GM19463 (cell line): Measurements from ENCODE around the gene TAOK2.

Experiments used
- ATAC-seq: cut with Tn5 transposase; IDR thresholded peaks from one replicate; pipeline ENCODE4 v1.9.1; 2021; ENCODE audit warnings: mild to moderate bottlenecking, moderate library complexity; ENCODE audit not compliant: unreplicated experiment

Gene TAOK2

GRCh38 chr16:29986931-29987330 lies 13.3 kb downstream of the TAOK2 start:
- no peak for ATAC-seq

- ATAC-seq = no peak
These were observed 13.9 kb downstream of the TAOK2 start for GRCh38 chr16:29987371-29988085.

- no peak for ATAC-seq
These were observed 14.8 kb downstream of the TAOK2 start for GRCh38 chr16:29988346-29989075.

DNA sequence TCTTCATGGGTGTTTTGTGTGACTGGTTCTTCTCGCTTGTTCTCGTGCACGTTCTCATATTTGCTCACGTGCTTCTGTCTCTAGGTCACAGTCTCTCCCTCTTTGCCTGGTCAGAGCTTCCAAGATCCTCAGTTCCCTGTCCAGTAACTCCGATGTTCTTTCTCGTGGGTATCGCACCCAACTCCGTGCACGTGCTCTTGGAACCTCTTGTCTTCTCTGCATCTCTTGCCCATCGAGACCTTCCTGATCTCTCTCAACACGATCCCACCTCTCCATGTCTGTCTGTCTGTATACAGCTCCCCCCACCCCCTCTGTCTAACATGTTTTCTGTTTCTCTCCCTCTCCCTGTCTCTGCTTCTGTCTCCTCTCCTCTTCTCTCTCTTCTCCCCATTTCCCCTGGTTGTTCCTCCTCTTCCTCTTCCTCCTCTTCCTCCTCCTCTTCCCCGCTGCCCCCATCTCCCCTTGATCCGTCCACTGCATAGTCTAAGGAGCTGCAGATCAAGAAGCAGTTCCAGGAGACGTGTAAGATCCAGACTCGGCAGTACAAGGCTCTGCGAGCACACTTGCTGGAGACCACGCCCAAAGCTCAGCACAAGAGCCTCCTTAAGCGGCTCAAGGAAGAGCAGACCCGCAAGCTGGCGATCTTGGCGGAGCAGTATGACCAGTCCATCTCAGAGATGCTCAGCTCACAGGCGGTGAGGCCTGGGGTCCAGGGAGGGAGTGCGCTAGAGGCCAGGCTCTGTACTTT lies 15.6 kb downstream of the TAOK2 start:
- no peak for ATAC-seq

DNA sequence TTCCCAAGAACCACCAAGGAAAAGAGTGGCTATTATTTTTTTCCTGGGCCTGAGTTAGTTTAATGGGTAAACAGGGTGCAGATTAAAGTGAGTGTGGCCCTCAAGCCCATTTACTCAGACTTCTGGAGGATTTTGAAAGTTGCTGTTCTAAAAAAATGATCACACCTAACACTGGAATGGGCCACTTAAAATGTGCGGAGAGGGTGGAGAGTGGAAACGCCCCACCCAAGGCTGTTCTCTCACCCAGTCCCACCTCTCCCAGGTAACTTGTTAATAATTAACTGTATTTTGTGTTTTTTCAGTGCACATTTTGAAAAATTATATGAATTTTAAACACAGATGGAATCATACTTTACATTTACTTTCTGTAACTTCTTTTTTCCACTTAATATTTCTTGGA lies 16.4 kb downstream of the TAOK2 start:
- ATAC-seq = no peak

DNA sequence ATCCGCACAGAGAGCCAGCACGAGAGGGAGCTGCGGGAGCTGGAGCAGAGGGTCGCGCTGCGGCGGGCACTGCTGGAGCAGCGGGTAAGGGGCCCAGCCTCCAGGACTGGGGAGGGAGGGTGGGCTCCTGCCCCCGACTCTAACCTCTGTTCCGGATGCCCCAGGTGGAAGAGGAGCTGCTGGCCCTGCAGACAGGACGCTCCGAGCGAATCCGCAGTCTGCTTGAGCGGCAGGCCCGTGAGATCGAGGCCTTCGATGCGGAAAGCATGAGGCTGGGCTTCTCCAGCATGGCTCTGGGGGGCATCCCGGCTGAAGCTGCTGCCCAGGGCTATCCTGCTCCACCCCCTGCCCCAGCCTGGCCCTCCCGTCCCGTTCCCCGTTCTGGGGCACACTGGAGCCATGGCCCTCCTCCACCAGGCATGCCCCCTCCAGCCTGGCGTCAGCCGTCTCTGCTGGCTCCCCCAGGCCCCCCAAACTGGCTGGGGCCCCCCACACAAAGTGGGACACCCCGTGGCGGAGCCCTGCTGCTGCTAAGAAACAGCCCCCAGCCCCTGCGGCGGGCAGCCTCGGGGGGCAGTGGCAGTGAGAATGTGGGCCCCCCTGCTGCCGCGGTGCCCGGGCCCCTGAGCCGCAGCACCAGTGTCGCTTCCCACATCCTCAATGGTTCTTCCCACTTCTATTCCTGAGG lies 17.4 kb downstream of the TAOK2 start:
- ATAC-seq = no peak

DNA sequence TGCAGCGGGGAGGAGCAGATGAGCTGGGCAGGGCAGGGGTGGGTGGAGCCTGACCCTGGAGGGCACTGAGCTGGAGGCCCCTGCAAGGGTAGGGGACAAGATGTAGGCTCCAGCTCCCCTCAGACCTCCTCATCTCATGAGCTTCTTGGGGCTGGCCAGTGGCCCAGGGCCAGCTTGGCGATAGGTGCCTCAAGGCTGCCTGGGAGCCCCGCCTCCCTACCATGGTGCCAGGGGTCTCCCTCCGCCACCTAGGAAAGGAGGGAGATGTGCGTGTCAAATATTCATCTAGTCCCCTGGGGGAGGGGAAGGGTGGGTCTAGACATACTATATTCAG lies 17.9 kb downstream of the TAOK2 start:
- ATAC-seq = no peak

- ATAC-seq = no peak
These were observed 18.8 kb downstream of the TAOK2 start for GRCh38 chr16:29992344-29992967.

DNA sequence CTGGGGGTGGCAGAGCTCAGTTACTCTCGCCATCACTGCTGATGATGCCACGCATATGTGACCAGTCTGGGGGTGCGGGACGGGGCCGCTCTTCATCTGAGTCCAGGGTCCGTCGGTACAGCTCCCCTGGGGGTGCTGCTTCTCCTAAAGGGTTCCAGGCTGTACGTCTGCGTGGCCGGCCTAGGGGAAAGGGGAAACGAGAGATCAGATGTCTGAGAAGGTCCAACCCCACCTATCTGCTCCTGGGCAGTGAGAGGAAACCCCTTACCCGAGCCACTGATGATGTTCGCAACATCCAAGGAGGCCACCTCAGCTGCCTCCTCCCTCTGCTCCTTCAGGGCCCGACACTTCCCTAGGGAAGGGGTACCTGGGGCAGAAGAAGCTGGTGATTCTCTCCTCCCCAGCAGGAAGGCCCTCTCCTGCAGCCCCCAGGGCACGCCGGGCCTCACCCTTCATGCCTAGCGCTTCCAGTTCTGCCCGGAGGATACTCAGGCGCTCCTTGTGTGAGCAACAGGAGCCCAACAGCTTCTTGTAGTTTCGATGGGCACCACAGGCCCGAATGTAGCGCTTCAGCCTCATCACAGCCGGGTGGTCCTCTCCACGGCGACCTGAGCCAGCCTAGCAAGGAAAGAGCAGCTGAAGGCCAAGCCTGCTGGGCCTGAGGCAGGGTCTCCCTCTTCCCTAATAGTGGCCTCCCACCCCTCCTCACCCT lies 19.7 kb downstream of the TAOK2 start:
- ATAC-seq = no peak

DNA sequence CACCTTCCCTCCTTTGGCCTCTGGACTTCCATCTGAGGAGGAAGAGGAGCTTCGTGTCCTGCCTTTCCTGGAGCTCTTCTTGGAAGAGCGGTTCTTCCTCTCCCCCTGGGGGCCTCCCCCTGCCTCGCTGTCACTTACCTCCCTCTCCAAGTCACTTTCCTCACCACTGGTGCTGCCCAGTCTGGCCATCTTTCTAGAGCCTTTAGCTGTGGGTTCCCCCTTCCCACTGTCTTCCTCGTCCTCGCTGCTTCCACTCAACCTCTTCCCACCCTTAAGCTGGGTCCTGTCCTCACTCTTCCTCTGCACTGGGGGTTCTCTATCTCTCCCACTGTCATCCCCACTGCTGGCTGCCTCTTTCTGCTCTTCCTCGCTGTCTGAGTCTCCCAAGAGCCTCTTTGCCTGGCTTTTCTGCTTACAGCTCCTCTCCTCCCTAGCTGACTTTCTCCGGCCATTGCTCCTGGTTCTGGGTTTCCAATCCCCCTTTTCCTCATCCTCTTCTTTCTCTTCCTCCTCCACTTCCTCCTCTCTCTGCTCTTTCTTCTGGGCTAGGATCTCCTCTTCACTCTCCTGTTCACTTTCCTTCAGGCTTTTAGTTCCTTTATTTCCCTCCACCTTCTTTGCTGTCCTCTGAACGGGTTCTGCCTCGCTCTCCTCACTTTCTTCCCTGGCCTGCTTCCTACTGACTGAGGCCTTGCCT lies 20.4 kb downstream of the TAOK2 start:
- ATAC-seq = no peak

GRCh38 chr16:29994600-29995323 lies 21.1 kb downstream of the TAOK2 start:
- peak; percentile 29 for ATAC-seq

DNA sequence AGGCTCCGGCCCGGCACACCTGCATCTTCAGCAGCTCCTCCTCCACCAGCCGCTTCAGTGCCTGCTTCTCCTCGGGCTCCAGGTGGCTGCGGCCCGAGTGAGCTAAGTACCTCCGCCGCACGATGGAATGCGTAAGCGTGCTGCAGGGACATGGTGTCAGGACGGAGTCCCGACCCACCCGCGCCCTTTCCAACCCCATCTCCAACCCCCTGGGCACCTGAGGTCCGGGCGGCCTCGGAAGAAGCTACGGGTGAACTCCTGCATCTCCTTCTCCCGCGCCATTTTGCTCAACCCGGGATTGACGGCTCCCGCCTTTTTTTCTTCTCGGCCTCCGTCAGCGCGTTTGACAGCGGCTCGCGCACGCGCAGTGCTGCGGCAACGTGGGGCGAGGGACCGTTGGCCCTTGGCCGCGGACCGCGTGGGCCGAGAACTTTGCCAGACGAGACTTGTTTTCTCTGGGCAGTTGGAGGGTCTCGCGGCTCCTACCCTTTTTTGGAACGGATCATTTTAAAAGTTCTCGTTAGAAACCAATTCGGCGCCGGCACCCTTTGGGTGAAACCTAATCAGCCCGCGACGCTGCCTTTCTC lies 21.7 kb downstream of the TAOK2 start, which contains the start of gene HIRIP3:
TSS of gene HIRIP3 (minus strand) at position 294 of the 587 bp plus-strand sequence. CDS start at position 282, 12 bp downstream.
- peak; percentile 37 for ATAC-seq

GRCh38 chr16:29995911-29996765 lies 22.5 kb downstream of the TAOK2 start, which contains the start of gene INO80E:
Gene INO80E (plus strand): TSS chr16:29996241. CDS start chr16:29996311, 70 bp downstream.
- peak; percentile 94 for ATAC-seq

DNA sequence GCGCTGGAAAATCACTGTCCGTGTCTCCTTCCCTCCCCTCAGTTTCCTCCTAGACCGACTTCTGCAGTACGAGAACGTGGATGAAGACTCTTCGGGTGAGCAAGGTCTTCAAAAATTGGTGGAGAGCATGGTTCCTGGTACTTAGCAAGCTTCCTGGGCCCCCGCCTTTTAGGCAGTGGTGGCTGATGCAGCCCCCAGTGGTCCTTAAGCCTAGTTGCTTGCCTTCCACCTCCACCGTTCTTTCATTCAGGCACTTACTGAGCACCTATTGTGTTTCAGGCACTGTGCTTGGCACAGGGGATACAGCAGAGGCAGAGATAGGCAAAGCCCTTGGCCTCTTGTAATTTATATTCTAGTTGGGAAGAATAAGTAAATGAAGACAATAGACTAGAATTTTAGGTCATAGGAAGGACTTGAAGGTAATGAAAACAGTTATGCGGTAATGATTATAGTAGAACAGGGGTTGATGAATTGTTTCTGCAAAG lies 23.1 kb downstream of the TAOK2 start:
- ATAC-seq = no peak

- no peak for ATAC-seq
These were observed 25.9 kb downstream of the TAOK2 start for GRCh38 chr16:29999605-30000004.

DNA sequence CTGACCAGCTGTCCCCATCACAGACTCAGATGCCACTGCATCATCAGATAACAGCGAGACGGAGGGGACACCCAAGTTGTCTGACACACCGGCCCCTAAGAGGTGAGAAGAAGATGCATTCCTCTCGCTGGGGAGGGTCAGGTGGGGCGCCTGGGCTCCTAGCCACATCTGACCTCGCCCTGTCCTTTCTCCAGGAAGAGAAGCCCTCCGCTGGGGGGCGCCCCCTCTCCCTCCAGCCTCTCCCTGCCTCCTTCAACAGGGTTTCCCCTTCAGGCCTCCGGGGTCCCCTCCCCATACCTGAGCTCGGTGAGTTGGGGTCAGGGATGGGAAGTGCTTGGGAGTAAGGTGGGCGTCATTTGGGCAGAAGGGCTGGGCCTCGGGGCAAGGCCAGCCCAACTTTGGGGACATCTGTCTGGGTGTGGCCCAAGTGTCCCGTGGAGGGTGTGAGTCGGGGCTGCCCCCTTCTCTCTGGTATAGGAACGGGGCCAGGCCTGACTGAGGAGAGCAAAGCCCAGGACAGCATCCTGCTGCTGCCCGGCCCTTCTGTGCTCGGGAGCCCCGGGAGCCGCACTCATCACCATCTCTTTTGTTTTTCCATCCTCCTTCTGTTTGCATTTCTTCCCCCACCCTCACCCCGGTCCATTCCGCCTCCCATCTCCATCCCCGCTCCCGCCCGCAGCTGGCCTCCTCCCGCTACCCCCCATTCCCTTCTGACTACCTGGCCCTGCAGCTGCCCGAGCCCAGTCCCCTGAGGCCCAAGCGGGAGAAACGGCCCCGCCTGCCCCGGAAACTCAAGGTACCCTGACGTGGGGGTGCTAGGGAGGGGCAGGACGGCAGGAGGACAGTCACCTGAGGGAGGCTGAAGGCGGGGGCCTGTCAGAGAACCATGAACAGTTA lies 27.3 kb downstream of the TAOK2 start:
- no peak for ATAC-seq
